Lung (tissue), 12 donors: Measurements from ENCODE around the gene C19orf53. TPM values are rescaled to one million over a fixed set of nuclear protein-coding genes. Genes with fewer than 3 reads are reported as not detected.

Experiments
- ATAC-seq: fragments of 200-7000 bp; cut with Tn5 transposase; one replicate; pipeline ENCODE4 v1.9.1; 2020; ENCODE audit warnings: moderate number of reproducible peaks; ENCODE audit not compliant: insufficient read depth, low FRiP score
- DNase-seq, 3 donors: peaks; one replicate each; pipeline ENCODE4 v3.0.0-alpha.2; 2013 to 2017
- H3K27ac ChIP-seq, 2 donors: one replicate each; pipeline ENCODE4 v1.5.1; 2013; ENCODE audit warnings: mild to moderate bottlenecking in 2 of 2, moderate library complexity in 2 of 2, control low read depth in 1 of 2, inconsistent platforms in 1 of 2, low read depth in 1 of 2, low read length in 1 of 2
- H3K27me3 ChIP-seq, 3 donors: one replicate each; pipeline ENCODE4 v1.5.1; 2013; ENCODE audit warnings: low read length in 2 of 3; ENCODE audit not compliant: control insufficient read depth in 3 of 3, insufficient read depth in 3 of 3
- H3K36me3 ChIP-seq, 4 donors: one replicate each; pipeline ENCODE4 v1.5.1; 2013; ENCODE audit warnings: low read length in 4 of 4, mild to moderate bottlenecking in 1 of 4, moderate library complexity in 1 of 4; ENCODE audit not compliant: control insufficient read depth in 4 of 4, insufficient read depth in 4 of 4
- H3K4me1 ChIP-seq, 5 donors: one replicate each; pipeline ENCODE4 v1.5.1; 2013; ENCODE audit warnings: low read length in 5 of 5, mild to moderate bottlenecking in 2 of 5, moderate library complexity in 1 of 5; ENCODE audit not compliant: control insufficient read depth in 5 of 5, insufficient read depth in 5 of 5
- H3K4me3 ChIP-seq: one replicate; pipeline ENCODE4 v1.5.1; 2013; ENCODE audit warnings: mild to moderate bottlenecking, control low read depth, moderate library complexity
- H3K9ac ChIP-seq, 2 donors: one replicate each; pipeline ENCODE4 v1.5.1; 2013; ENCODE audit warnings: low read length in 2 of 2, control low read depth in 1 of 2; ENCODE audit not compliant: insufficient read depth in 1 of 2
- H3K9me3 ChIP-seq, 4 donors: one replicate each; pipeline ENCODE4 v1.5.1; 2013; ENCODE audit warnings: low read length in 3 of 4, mild to moderate bottlenecking in 1 of 4, moderate library complexity in 1 of 4; ENCODE audit not compliant: control insufficient read depth in 4 of 4, insufficient read depth in 3 of 4
- WGBS, 2 donors: extraction: QIAGEN DNeasy Blood & Tissue Kit; methylation state at CpG; one replicate each; pipeline ENCODE4 v1.1.7; 2013; 5-methylcytosine and 5-hydroxymethylcytosine counted together
- polyA plus RNA-seq, 2 donors: library from polyadenylated mRNA; stranded (reverse); fragments of 200-250 nt; gene quantifications; one replicate each; pipeline ENCODE4 v1.2.1, GENCODE V29; 2013
- total RNA-seq, 2 donors: library from RNA; depleted of rRNA in 1 of 2; stranded (reverse); fragments of >200 nt in 1 of 2; gene quantifications; one replicate each; pipeline ENCODE4 v1.2.1, GENCODE V29; 2014 to 2021
- TF ChIP-seq, protein P1 (sequence below): IDR thresholded peaks from 2 replicates; pipeline ENCODE4 v1.5.1; 2012; ENCODE audit warnings: mild to moderate bottlenecking; ENCODE audit errors: control extremely low read depth, extremely low read depth
- donor health status: control.
- donor health status: control.
- donor health status: Bipolar disorder and iron deficiency.
- donor health status: healthy.
- donor health status: DM: yes; HTN: yes; CAD: no.

Gene C19orf53
- total and polyA plus RNA-seq, 4 donors, result 62.6 to 251 (median 111) TPM

GRCh38 chr19:13823256-13823655, 49.0 kb downstream of the C19orf53 start:
- no peak for DNase-seq
- H3K27ac ChIP-seq, result no peak overlapping the region
- ATAC-seq, result no peak
- H3K36me3 ChIP-seq, result peaks cover 0 to 14% (median 12%) of the 10 kb centered on the region in 4 donors
- H3K4me1 ChIP-seq, result peaks cover 0 to 4% (median 0%) of the 10 kb centered on the region in 5 donors
- H3K9me3 ChIP-seq, result no peaks in the 10 kb centered on the region
- WGBS, 2 donors, result 64 to 68% methylated on average over 8 of the region's 8 CpGs
- H3K4me3 ChIP-seq, result no peak overlapping the region
- H3K27me3 ChIP-seq, result no peaks in the 10 kb centered on the region
- no peak overlapping the region for H3K9ac ChIP-seq
- TF ChIP-seq, protein P1, sequence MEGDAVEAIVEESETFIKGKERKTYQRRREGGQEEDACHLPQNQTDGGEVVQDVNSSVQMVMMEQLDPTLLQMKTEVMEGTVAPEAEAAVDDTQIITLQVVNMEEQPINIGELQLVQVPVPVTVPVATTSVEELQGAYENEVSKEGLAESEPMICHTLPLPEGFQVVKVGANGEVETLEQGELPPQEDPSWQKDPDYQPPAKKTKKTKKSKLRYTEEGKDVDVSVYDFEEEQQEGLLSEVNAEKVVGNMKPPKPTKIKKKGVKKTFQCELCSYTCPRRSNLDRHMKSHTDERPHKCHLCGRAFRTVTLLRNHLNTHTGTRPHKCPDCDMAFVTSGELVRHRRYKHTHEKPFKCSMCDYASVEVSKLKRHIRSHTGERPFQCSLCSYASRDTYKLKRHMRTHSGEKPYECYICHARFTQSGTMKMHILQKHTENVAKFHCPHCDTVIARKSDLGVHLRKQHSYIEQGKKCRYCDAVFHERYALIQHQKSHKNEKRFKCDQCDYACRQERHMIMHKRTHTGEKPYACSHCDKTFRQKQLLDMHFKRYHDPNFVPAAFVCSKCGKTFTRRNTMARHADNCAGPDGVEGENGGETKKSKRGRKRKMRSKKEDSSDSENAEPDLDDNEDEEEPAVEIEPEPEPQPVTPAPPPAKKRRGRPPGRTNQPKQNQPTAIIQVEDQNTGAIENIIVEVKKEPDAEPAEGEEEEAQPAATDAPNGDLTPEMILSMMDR, result no peak

DNA sequence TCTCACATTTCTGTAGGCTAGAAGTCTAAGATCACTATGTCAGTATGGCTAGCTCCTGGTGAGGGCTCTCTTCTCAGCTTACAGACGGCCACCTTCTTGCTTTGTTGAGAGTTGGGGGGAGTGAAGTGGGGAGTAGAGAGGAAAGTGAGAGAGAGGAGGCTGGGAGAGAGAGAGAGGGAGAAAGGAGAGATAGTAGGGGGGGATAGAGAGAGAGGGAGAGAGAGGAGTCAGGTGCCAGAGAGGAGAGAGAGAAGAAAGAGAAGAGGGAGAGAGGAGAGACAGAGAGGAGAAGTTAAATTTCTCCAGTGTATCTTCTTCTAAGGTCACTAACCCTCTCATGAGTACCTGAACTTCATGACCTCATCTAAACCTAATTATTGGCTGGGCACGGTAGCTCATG, 49.6 kb downstream of the C19orf53 start:
- no peak for ATAC-seq

GRCh38 chr19:13824703-13825102, 50.4 kb downstream of the C19orf53 start:
- H3K36me3 ChIP-seq, result peaks cover 0 to 16% (median 12%) of the 10 kb centered on the region in 4 donors
- TF ChIP-seq, protein P1, result no peak
- peaks cover 0 to 4% (median 0%) of the 10 kb centered on the region in 5 donors for H3K4me1 ChIP-seq
- no peak for ATAC-seq
- H3K9ac ChIP-seq, result no peak overlapping the region
- H3K27ac ChIP-seq, result no peak overlapping the region
- H3K27me3 ChIP-seq, result no peaks in the 10 kb centered on the region
- DNase-seq, result no peak
- H3K9me3 ChIP-seq, result no peaks in the 10 kb centered on the region
- H3K4me3 ChIP-seq, result no peak overlapping the region

More for the DNA sequence above, 49.6 kb downstream of the C19orf53 start:
- H3K4me3 ChIP-seq, result no peak overlapping the region
- peaks cover 0 to 16% (median 12%) of the 10 kb centered on the region in 4 donors for H3K36me3 ChIP-seq
- peaks cover 0 to 4% (median 0%) of the 10 kb centered on the region in 5 donors for H3K4me1 ChIP-seq
- no peak overlapping the region for H3K9ac ChIP-seq
- no peaks in the 10 kb centered on the region for H3K27me3 ChIP-seq
- no peak overlapping the region for H3K27ac ChIP-seq
- TF ChIP-seq, protein P1, result no peak
- 79 to 92% methylated on average over 2 of the region's 2 CpGs for WGBS, 2 donors
- DNase-seq, result no peak
- H3K9me3 ChIP-seq, result no peaks in the 10 kb centered on the region
